AG04450 (cell line): Measurements from ENCODE around the gene LRIG2. TPM values are rescaled to one million over a fixed set of nuclear protein-coding genes. Genes with fewer than 3 reads are reported as not detected.

Experiments used
- CTCF ChIA-PET: fragments of 300-600, 350-600 bp; formaldehyde crosslinking; extraction: SDS; loops from one replicate; lab custom pipeline; 2022; ENCODE audit warnings: antibody characterized with exemption, inconsistent platforms; lab: Charles Lee
- POLR2A ChIA-PET: fragments of 350-600 bp; formaldehyde crosslinking; extraction: SDS; loops from one replicate; lab custom pipeline; 2021; ENCODE audit warnings: antibody characterized with exemption, inconsistent platforms; lab: Yijun Ruan, JAX
- DNase-seq: peaks from one replicate; pipeline ENCODE4 v3.0.0-alpha.2; 2011; ENCODE audit warnings: low read depth, low spot score
- H3K27ac ChIP-seq: one replicate; pipeline ENCODE4 v1.5.1; 2012; ENCODE audit warnings: low read depth, low read length, control low read depth
- H3K27me3 ChIP-seq: one replicate; pipeline ENCODE4 v1.6.0; 2012; ENCODE audit warnings: low read length; ENCODE audit not compliant: control insufficient read depth, insufficient read depth
- H3K4me3 ChIP-seq: 2 replicates; pipeline ENCODE4 v1.5.1; 2011; ENCODE audit warnings: mild to moderate bottlenecking, low read depth, low read length, control low read depth
- H3K9me3 ChIP-seq: 2 replicates; pipeline ENCODE4 v1.5.1; 2012; ENCODE audit warnings: low read length; ENCODE audit not compliant: control insufficient read depth, insufficient read depth
- CTCF ChIP-seq: IDR thresholded peaks from 2 replicates; pipeline ENCODE4 v1.5.1; 2011; ENCODE audit warnings: low read depth, low read length, control low read depth, inconsistent platforms
- polyA plus RNA-seq: library from polyadenylated mRNA; depleted of rRNA; stranded (reverse); fragments of >200 nt; gene quantifications from 2 replicates; pipeline ENCODE4 v1.2.3, GENCODE V29; 2011

Gene LRIG2
- polyA plus RNA-seq, 1 experiment, result 9.7 TPM

DNA sequence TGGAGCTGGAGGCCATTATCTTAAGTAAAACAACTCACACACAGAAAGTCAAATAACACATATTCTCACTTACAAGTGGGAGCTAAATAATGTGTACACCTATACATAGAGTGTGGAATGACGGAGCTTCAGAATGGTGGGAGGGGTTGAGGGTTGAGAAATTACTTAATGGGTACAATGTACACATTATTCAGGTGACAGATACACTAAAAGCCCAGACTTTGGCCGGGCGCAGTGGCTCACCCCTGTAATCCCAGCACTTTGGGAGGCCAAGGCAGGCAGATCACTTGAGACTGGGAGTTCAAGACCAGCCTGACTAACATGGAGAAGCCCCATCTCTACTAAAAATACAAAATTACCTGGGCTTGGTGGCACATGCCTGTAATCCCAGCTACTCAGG lies 24.9 kb upstream of the LRIG2 start:
- no peak for TF ChIP-seq CTCF
- Histone ChIP-seq H3K27me3 (no peaks in the 10 kb centered on the region), H3K27ac (no peak overlapping the region), H3K9me3 (no peaks in the 10 kb centered on the region), H3K4me3 (no peak overlapping the region)
- DNase-seq, result no peak
- ChIA-PET CTCF (interaction anchor here (3.1 kb wide), 1 partner anchor 25 kb away, joined by 20 read pairs; the partner anchor contains the start of gene LRIG2), POLR2A (no interaction called here)

DNA sequence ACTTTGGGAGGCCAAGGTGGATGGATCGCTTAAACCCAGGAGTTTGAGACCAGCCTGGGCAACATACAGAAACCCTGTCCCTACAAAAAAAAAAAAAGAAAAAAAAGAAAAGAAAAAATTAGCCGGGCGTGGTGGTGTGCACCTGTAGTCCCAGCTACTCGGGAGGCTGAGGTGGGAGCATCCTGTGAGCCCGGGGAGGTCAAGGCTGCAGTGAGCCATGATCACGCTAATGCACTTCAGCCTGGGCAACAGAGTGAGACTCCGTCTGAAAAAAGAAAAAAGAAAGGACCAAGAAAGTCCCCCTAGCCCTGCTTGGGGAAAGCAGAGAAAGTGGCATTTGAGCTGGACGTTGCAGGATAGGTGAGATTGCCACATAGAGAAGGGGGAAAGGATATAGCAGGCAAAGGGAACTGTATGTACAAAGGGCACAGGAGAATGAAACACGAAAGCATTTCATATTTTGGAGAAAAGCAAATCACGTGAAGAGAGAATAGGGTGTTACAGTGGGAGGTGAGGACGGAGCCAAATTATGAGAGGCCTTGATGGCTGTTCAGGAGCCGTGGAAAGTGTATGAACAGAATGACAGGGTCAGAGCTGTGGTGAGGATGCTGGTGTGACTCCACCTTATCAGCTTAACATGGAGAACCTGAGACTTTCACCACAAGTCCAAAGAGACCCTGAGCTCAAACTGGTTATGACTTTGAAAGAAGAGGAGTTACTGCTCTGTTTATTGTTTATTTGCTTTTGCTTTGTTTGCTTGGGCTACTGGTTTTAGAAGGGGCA lies 19.5 kb upstream of the LRIG2 start:
- no peak for TF ChIP-seq CTCF
- Histone ChIP-seq H3K27me3 (no peaks in the 10 kb centered on the region), H3K27ac (no peak overlapping the region), H3K9me3 (no peaks in the 10 kb centered on the region), H3K4me3 (no peak overlapping the region)
- CTCF ChIA-PET, result interaction anchor here (0.8 to 9.8 kb wide), 3 partner anchors 19 to 338 kb away, joined by 3 to 129 read pairs (median 4); partner anchors contain the start of genes LRIG2 and PPM1J
- POLR2A ChIA-PET, result interaction anchor here (0.6 kb wide), 1 partner anchor 14 kb away, joined by 3 read pairs; no protein-coding TSS in a partner anchor
- no peak for DNase-seq

GRCh38 chr1:113055570-113055969 lies 17.4 kb upstream of the LRIG2 start:
- Histone ChIP-seq H3K27ac (no peak overlapping the region), H3K27me3 (no peaks in the 10 kb centered on the region), H3K9me3 (no peaks in the 10 kb centered on the region), H3K4me3 (no peak overlapping the region)
- ChIA-PET POLR2A (no interaction called here), CTCF (interaction anchor here (0.9 to 9.8 kb wide), 2 partner anchors 13 to 17 kb away, joined by 5 to 129 read pairs; partner anchors contain the start of gene LRIG2)
- no peak for DNase-seq
- TF ChIP-seq CTCF, result no peak

DNA sequence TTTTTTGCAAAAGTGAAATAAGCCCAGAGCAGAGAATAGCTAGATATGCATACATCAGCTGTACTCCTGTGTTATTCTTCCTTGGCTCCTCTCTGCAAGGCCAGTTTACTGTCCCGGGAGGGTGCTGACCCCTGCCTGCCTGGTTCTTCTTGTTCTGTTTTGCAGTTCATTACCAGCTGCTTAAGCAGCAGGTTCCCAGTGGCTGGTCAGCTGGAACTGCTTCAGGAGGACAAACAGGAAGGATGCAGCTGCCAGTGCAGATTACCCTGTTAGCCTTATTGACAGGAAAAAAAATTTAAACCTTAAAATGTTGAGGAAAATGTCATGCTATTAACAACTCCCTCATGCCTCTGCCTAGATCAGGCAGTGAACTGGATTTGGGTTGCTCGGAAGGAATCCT lies 16.0 kb upstream of the LRIG2 start:
- Histone ChIP-seq H3K9me3 (no peaks in the 10 kb centered on the region), H3K27me3 (no peaks in the 10 kb centered on the region), H3K4me3 (no peak overlapping the region), H3K27ac (no peak overlapping the region)
- CTCF ChIA-PET, result interaction anchor here (0.6 to 9.8 kb wide), 8 partner anchors 15 to 341 kb away, joined by 3 to 129 read pairs (median 4); partner anchors contain the start of genes LRIG2 and PPM1J
- no peak for TF ChIP-seq CTCF
- POLR2A ChIA-PET, result no interaction called here
- no peak for DNase-seq
